ENCODE results near the gene BET1L. TPM values are rescaled to one million over a fixed set of nuclear protein-coding genes. Genes with fewer than 3 reads are reported as not detected.

The BET1L gene
- total RNA-seq, 1 donor from 2014 or later, result 46.9 TPM

- Mint-ChIP-seq H3K4me3 (ENCODE audit: low read depth) (peak overlapping the region; percentile 93), H3K27ac (peak overlapping the region; percentile 90), H3K9me3 (ENCODE audit: low read depth) (no peaks in the 10 kb centered on the region), H3K4me1 (ENCODE audit: low read depth) (peaks cover 12% of the 10 kb centered on the region), H3K27me3 (no peaks in the 10 kb centered on the region), H3K36me3 (ENCODE audit: insufficient read depth) (peaks cover 5% of the 10 kb centered on the region)
- DNase-seq (ENCODE audit: low spot score, unreplicated experiment), result no peak
- no peak for TF ChIP-seq CTCF (IDR thresholded peaks at IDR 0.05; ENCODE audit: unreplicated experiment)
These were observed 1.7 kb upstream of the BET1L start for GRCh38 chr11:208917-209260.

DNA sequence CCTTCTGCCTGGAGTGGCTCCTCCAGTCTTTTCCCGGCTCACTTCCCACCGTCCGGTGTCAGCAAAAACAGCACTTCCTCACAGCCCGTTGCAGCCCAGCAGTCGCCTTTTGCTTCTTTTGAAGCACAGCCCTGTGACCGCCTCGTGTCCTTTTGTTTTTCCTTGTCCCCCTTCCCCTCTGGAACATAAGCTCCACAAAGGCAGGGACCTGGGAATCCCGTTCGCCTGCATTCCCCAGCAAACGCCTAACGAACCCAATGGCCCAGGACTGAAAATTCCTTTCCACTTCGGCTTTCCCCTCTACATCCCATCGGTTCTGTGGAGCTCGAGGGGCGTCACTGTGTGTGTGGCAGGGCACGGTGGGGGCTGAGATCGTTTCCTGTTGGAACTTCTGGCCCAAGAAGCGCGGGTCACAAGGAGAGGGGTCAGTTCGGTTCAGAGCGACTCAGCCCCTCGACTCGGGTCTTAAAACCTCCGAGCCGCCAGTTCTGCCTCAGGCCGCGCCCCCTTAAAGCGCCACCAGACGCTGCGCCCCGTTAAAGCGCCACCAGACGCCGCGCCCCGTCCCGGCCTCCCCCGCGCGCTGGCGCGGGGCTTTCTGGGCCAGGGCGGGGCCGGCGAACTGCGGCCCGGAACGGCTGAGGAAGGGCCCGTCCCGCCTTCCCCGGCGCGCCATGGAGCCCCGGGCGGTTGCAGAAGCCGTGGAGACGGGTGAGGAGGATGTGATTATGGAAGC, 1.1 kb upstream of the BET1L start:
- Mint-ChIP-seq H3K27me3 (no peaks in the 10 kb centered on the region), H3K4me1 (ENCODE audit: low read depth) (peaks cover 12% of the 10 kb centered on the region), H3K9me3 (ENCODE audit: low read depth) (no peaks in the 10 kb centered on the region), H3K27ac (peak overlapping the region; percentile 99), H3K4me3 (ENCODE audit: low read depth) (peak overlapping the region; percentile 93), H3K36me3 (ENCODE audit: insufficient read depth) (peaks cover 3% of the 10 kb centered on the region)
- peak; percentile 46 for DNase-seq (ENCODE audit: low spot score, unreplicated experiment)
- TF ChIP-seq CTCF (IDR thresholded peaks at IDR 0.05; ENCODE audit: unreplicated experiment), result no peak

- H3K36me3 Mint-ChIP-seq (ENCODE audit: insufficient read depth), result peaks cover 1% of the 10 kb centered on the region
- peak overlapping the region; percentile 99 for H3K27ac Mint-ChIP-seq
- H3K9me3 Mint-ChIP-seq (ENCODE audit: low read depth), result no peaks in the 10 kb centered on the region
- no peaks in the 10 kb centered on the region for H3K27me3 Mint-ChIP-seq
- no peak for TF ChIP-seq CTCF (IDR thresholded peaks at IDR 0.05; ENCODE audit: unreplicated experiment)
- DNase-seq (ENCODE audit: low spot score, unreplicated experiment), result no peak
- H3K4me1 Mint-ChIP-seq (ENCODE audit: low read depth), result peaks cover 12% of the 10 kb centered on the region
- peak overlapping the region; percentile 93 for H3K4me3 Mint-ChIP-seq (ENCODE audit: low read depth)
These were observed 623 bp upstream of the BET1L start for GRCh38 chr11:207863-208180.

- no peaks in the 10 kb centered on the region for H3K27me3 Mint-ChIP-seq
- DNase-seq (ENCODE audit: low spot score, unreplicated experiment), result no peak
- peaks cover 12% of the 10 kb centered on the region for H3K4me1 Mint-ChIP-seq (ENCODE audit: low read depth)
- no peaks in the 10 kb centered on the region for H3K9me3 Mint-ChIP-seq (ENCODE audit: low read depth)
- peak overlapping the region; percentile 92 for H3K27ac Mint-ChIP-seq
- H3K4me3 Mint-ChIP-seq (ENCODE audit: low read depth), result peak overlapping the region; percentile 93
- TF ChIP-seq CTCF (IDR thresholded peaks at IDR 0.05; ENCODE audit: unreplicated experiment), result no peak
- H3K36me3 Mint-ChIP-seq (ENCODE audit: insufficient read depth), result peaks cover 1% of the 10 kb centered on the region
These were observed 532 bp downstream of the BET1L start for GRCh38 chr11:206526-207207.

GRCh38 chr11:206002-206384, 1.2 kb downstream of the BET1L start:
- Mint-ChIP-seq H3K27me3 (no peaks in the 10 kb centered on the region), H3K4me3 (ENCODE audit: low read depth) (peak overlapping the region; percentile 93), H3K9me3 (ENCODE audit: low read depth) (no peaks in the 10 kb centered on the region), H3K36me3 (ENCODE audit: insufficient read depth) (peaks cover 1% of the 10 kb centered on the region), H3K4me1 (ENCODE audit: low read depth) (peaks cover 12% of the 10 kb centered on the region), H3K27ac (no peak overlapping the region)
- DNase-seq (ENCODE audit: low spot score, unreplicated experiment), result no peak
- TF ChIP-seq CTCF (IDR thresholded peaks at IDR 0.05; ENCODE audit: unreplicated experiment), result no peak

Measured in progenitor cell of endocrine pancreas (in vitro differentiated cells).